Measurements from ENCODE around the gene IL17RB.

IL17RB gene

GRCh38 chr3:53812434-53812833, 33.9 kb upstream of the IL17RB start:
- DNase-seq (ENCODE audit: low read depth), result no peak

DNA sequence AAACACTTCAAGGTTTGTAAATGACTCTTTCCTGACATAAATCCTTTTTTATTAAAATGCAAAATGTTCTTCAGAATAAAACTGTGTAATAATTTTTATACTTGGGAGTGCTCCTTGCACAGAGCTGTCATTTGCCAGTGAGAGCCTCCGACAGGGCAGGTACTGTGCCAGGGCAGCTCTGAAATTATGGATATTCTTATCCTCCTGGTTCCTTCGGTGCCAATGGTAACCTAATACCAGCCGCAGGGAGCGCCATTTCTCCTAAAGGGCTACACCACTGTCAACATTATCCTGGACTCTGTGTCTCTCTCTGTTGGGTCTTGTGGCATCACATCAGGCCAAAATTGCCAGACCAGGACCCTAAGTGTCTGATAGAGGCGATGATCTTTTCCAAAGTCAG, 33.1 kb upstream of the IL17RB start:
- DNase-seq (ENCODE audit: low read depth), result no peak

DNA sequence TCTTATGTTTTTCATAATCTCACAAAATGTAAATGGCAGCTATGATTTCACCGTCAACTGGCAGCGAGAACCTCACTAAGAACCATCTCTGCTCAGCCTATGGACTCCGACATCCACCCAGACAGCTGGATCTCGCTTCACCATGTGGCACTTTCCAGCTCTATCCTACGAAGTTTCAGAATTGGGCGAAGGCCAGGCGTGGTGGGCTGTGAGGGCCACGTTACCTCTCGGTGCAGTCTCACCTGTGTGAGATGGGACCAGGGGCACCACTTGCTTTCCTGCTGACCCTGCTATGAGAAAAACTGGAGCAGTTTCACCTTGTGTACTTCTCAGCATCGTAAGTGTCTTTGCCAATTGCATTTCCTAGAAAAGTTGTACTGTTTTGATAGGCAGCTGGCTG, 32.5 kb upstream of the IL17RB start:
- DNase-seq (ENCODE audit: low read depth), result no peak

GRCh38 chr3:53815067-53815466, 31.3 kb upstream of the IL17RB start:
- DNase-seq (ENCODE audit: low read depth), result no peak

- no peak for DNase-seq (ENCODE audit: low read depth)
Measured at GRCh38 chr3:53815651-53816050, 30.7 kb upstream of the IL17RB start.

DNA sequence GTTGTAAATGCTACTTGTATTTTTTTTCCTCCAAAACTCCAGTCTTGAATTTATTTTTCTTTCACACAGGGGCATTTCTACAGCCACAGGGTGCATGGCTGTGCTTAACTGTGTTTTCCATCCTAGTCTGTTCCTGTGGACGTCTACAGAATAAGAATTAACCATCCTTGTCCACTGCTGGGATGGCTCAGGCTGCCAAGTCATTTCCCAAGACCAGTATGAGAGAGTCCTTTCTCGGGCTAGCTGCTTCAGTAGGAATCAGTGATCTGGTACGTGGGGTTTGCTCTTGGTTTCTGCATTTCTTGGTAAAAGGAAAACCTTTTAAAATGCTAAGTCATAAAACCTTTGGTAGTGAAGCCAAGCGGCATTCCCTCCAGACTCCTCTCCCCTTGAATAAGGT, 29.9 kb upstream of the IL17RB start:
- no peak for DNase-seq (ENCODE audit: low read depth)

GRCh38 chr3:53817211-53817610, 29.2 kb upstream of the IL17RB start:
- DNase-seq (ENCODE audit: low read depth), result no peak

DNA sequence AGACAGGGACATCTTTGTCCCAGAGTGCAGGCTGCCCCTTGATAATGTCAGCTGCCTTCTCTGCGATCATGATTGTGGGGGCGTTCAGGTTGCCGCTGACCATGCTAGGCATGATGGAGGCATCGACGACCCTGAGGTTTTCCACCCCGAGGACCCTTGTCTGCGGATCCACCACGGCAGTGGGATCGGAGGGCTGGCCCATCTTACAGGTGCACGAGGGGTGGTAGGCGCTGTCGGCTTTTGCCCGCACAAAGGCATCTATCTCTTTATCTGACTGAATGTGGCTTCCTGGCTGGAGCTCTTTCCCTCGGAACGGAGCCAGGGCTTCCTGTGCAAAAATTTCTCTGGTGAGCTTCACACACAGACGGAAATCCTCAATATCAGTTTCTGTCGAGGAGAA, 28.6 kb upstream of the IL17RB start:
- no peak for DNase-seq (ENCODE audit: low read depth)

- no peak for DNase-seq (ENCODE audit: low read depth)
Measured at GRCh38 chr3:53818221-53819162, 27.9 kb upstream of the IL17RB start.

- DNase-seq (ENCODE audit: low read depth), result no peak
Measured at GRCh38 chr3:53819163-53819868, 27.1 kb upstream of the IL17RB start.

DNA sequence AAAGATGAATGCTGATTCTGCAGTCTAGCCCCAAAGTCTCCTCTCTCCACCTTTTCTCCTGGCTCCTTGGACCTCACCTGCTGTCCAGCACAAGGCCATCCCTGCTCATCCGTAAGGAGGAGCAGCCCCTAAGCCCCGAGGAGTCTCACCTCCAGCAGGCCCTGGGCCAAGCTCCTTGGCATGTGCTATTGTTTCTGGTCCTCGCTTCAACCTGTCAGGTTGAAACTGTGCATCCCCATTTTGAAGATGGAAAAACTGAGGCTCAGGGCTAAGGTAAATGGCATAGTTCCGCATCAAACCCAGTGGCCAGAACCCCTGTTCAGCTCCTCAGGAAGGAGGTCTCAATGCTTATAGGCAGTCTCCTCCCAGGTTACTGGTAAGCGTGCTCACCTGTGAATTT, 26.3 kb upstream of the IL17RB start:
- DNase-seq (ENCODE audit: low read depth), result no peak

GRCh38 chr3:53820756-53821580, 25.4 kb upstream of the IL17RB start:
- DNase-seq (ENCODE audit: low read depth), result no peak

DNA sequence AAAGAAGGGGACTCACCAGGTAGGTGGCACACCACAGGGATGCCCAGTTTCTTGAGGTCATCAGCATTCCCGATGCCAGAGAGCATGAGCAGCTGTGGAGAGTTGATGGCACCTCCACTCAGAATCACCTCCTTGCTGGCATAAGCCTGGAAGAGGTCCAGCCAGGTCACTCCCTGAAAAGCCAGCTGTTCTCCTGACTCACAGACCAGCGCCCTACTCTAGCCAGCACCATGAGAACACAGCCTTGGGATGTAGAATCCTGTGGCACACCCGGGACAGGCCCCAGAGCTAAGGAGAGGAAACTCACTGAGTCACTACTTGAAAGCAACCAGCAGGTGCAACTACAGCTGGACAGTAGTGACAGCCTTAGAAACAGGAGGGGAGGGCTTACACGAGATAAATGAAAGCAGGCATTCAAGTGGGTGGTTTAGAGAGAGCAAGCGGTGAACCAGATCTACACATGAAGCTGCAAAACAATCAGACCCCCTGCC, 24.7 kb upstream of the IL17RB start:
- DNase-seq (ENCODE audit: low read depth), result no peak

DNA sequence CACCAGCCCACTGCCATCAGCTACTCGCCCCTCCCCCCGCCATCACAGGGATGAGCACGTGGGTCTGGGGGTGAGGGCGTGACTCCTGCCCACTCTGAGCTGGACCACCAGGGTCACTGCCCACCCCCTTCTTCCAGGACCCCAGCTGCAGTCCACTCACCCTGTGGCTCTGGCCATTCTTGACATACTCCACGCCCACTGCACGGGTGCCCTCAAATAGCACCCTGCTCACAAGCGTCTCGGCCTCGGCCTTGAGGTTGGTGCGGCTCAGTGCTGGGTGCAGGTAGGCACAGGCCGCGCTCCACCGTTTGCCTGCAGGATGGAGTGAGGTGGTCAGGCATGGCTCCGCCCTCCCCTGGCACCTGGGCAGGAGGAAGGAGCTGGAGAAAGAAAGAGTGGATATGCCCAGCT, 24.0 kb upstream of the IL17RB start:
- no peak for DNase-seq (ENCODE audit: low read depth)

GRCh38 chr3:53823026-53823955, 23.1 kb upstream of the IL17RB start:
- DNase-seq (ENCODE audit: low read depth), result no peak

DNA sequence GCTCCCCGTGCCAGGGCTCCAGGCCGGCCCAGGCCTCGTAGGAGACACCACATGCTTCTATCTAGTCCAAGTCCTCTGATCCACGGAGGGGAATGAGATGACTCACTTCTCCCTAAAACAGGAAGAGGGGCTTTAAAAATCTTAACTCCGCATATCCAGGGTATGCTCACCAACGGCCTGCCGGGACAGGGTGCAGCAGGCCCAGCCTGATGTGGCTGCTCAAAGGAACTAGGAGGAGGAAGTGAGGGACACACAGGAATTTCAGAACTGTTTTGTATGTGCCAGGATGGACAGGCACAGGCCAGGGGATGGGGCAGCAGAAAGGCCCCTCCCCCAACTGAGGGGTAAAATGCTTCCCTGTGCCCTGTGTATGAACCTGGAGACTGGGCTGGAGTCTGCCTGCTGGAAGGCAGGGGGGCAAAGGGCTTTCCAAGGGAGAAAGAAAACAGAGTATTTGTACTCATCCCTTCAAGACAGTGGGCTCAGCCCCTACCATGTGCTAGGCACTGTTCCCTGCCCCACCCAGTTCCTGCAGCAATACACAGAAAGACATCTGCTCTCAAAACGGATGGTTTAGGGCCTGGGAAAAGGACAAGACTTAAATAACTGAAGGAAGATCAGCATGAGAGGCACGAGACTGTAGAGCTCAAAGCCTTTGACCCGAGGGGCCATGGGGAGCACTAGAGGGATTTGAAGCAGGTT, 22.3 kb upstream of the IL17RB start:
- no peak for DNase-seq (ENCODE audit: low read depth)

DNA sequence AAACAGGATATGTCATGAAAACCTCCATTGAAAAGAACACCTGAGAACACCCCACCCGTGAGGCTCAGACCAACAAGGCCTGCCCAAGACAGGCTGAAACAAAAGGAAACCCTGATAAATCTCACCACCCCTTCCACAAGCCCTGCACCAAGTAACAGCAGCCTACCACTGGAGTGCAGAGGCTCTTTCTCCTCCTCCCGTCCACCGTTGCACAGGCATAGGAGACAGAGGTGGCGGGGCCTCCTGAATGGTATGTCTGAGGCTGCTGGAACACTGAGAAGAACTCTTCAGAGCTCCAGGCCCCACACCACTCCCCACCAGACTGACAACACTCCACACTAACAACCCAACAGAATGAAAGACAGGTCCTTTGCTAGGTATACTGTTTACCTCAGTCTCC, 21.6 kb upstream of the IL17RB start:
- no peak for DNase-seq (ENCODE audit: low read depth)

DNA sequence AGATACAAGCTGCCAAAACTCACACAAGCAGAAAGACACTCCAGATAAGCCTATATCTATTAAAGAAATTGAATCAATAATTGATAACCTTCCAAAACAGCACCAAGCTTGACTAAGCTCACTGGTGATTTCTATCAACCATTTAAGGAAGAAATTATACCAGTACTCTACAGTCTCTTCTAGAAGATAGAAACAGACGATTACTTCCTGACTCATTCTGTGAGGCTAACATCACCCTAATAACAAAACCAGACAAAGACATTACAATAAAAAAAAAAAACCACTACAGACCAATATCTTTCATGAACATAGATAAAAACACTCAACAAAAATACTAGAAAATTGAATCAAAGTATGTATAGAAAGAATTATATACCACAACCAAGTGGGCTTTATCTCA, 20.3 kb upstream of the IL17RB start:
- no peak for DNase-seq (ENCODE audit: low read depth)

DNA sequence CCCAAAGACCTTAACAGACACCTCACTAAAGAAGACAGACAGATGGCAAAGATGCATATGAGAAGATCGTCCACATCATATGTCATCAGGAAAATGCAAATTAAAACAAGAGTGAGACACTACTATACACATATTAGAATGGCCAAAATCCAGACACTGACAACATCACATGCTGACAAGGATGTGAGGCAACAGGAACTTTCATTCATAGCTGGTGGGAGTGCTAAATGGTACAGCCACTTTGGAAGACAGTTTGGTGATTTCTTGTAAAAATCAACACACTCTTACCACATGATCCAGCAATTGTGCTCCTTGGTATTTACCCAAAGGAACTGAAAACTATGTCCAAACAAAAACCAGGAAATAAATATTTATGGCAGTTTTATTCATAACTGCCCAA, 17.8 kb upstream of the IL17RB start:
- no peak for DNase-seq (ENCODE audit: low read depth)

- no peak for DNase-seq (ENCODE audit: low read depth)
Measured at GRCh38 chr3:53829605-53830004, 16.8 kb upstream of the IL17RB start.

GRCh38 chr3:53830944-53831343, 15.4 kb upstream of the IL17RB start:
- no peak for DNase-seq (ENCODE audit: low read depth)

Measured in GM04504 (cell line).